Activated effector memory CD4-positive, alpha-beta T cell treated with Interleukin-2 at 50 U/mL for 16 hours (primary cell): ENCODE data around the gene ASTN2.

Experiments used
- DNase-seq: peaks from one replicate; pipeline ENCODE4 v3.0.0-alpha.2; 2020

Gene ASTN2

GRCh38 chr9:117000834-117001233, 414.0 kb downstream of the ASTN2 start:
- no peak for DNase-seq

GRCh38 chr9:117000196-117000723, 414.6 kb downstream of the ASTN2 start:
- no peak for DNase-seq

- no peak for DNase-seq
These were observed 416.6 kb downstream of the ASTN2 start for GRCh38 chr9:116998305-116998704.

DNA sequence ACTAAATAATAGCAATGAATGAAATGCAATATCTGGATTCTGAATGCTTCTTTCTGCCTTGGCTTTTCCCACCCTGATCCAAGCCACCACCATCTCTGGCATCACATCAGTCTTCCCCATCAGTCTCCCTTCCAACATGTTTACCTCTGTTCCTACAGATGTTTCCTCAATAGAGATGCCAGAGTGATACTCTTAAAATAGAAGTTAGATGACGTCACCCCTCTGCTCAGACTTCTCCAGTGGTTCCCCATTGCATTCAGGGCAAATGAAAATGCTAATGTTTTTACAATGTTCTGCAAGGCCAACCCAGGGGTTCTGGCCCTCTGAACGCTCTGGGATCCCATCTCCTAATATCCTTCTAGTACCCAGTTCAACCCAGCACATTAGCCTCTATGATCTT, 422.0 kb downstream of the ASTN2 start:
- no peak for DNase-seq

DNA sequence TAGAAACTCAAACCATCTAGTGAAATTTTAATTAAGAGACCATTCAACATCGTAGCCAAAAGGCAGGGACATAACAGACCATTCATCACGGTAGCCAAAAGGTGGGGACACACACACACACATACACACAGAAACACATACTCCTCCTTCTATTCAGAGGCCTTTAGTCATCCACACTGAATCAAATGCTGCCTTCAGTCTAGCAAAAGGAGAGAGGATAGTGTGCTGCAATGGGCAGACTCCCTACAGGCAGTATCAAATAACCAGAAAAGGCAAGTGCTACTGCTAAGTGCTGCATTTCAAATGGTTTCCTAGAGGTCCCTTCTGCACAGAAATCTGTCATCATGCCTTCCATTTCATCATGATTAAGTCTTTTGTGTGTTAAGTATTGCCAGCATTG, 423.8 kb downstream of the ASTN2 start:
- no peak for DNase-seq

DNA sequence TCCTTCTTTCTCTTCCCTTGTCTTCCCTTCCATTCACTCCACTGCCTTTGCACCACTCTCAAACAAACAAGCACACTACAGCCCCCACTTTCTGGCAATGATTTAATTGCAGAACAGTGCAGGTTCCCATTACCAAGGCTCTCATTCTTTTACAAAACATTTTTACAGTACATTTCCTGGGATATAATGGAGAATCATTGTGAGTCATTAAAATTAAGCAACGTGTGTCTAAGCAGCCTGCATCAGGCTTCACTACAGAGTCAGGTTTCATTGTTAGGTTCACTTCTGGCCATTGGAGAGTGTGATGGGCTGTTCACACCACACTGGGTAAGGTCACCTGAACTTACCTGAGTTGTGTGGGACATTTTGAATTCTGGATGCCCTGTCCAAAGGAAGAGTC, 424.3 kb downstream of the ASTN2 start:
- no peak for DNase-seq

GRCh38 chr9:116987721-116988485, 427.0 kb downstream of the ASTN2 start:
- no peak for DNase-seq

DNA sequence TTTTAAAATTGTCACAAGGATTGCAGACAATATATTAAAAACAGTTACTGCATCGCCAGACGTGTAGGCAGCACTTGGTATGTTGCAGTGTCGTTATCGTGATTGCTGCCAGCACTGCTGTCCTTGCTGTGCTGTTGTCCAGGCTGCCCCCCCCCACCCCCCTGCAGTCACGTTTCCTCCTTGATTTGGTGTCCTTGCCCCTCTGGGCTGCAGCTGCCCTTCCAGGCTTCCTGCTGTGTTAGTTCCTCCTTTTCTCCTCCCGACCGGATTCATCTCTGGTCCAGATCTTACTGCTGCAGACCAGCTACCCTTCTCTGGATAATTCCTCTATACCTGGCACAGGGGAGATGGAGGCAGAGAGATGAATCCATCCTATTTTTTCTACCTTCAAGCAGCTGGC, 428.8 kb downstream of the ASTN2 start:
- DNase-seq: no peak

DNA sequence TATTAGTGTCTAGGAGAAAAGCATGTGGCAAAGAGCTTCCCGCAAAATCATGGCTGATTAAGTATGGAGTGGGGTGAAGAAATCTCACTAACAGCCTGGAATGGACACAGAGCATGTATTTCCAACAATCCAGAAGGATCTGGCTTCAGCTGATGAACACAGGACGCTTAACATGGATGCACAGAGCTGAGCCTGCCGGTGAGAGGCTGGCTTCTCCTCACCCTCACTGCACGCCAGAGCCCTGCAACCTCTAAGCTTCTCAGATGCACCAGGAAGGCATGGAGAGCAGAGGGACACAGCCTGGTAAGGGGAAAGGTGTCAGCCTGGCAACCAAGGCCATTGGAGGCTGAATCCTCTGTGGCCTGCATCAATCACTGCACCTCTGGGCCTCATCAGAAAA, 429.3 kb downstream of the ASTN2 start:
- no peak for DNase-seq

GRCh38 chr9:116984111-116984510, 430.7 kb downstream of the ASTN2 start:
- no peak for DNase-seq

- no peak for DNase-seq
These were observed 434.2 kb downstream of the ASTN2 start for GRCh38 chr9:116980582-116981120.

DNA sequence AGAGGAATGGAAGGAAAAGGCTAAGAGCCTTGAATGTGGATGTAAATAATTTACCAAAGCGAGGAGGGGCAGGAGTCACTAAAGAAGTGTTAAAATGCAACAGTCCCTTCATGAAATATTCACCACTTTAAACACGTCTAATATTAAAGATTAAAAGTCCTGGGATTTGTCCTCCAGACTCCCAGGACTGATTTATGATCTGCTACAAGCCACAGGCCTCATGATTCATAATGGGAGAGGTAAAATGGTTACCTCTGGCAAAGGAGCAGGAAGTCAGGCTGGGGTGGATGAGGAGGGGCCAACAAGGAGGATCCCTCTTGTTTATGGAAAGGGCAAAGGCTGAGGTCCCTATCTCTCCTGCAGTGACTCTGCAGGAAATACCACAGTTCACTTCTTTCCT, 435.4 kb downstream of the ASTN2 start:
- DNase-seq: no peak

DNA sequence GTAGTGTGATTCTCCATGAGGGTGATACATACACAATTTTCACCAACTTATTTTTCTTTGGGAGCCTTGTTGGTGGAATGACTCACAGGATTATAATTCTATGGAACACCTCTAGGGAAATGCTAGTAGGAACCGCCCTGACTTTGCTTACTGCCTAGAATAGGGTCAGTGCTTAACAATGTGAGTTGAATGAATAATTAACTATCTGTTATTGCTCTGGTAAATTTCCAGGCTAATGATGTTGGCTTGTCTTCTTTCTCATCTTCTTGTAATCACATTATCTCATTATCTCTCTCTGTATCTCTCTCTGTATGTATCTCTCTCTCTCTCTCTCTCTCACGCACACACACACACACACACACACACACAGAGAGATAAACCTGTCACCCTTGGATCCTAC, 436.7 kb downstream of the ASTN2 start:
- no peak for DNase-seq

DNA sequence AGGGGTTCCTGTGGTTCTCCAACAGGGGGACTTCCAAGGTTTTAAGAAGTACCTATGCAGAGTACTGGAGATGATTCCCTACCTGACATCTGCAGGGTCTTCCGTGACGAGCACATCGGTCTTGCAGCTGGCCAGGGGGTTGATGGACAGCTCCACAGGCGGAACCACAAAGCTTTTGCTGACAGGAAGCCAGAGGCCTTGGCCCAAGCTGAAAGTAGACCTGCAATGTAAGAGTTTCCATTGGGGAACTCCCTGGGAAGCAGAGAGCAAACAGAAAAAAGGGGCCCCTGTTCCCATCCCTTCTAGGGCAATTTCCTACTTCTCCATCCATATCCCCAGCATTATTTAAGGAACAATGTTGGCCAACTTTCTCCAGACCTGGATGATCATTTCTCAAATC, 439.7 kb downstream of the ASTN2 start:
- DNase-seq: no peak

- DNase-seq: no peak
These were observed 448.7 kb downstream of the ASTN2 start for GRCh38 chr9:116966199-116966598.

- no peak for DNase-seq
These were observed 450.6 kb downstream of the ASTN2 start for GRCh38 chr9:116964258-116964657.

GRCh38 chr9:116959809-116960208, 455.0 kb downstream of the ASTN2 start:
- no peak for DNase-seq

- no peak for DNase-seq
These were observed 456.0 kb downstream of the ASTN2 start for GRCh38 chr9:116958881-116959280.

DNA sequence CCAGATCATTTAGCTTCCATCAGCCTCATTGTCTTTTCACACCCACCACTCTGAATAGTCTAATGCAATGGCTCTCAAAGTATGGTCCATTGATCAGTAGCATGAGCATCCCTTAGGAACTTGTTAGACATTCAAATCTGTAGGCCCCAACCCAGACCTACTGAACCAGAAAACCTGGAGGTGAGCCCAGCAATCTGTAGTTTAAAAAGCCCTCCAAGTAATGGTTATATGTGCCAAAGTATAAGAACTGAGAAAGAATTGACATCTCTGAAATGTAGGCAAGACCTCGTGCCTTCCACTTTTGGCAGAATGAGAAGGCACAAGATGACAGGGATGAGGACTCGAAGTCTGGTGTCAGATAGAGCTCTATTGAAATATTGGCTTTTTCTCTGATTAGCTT, 460.1 kb downstream of the ASTN2 start:
- no peak for DNase-seq

GRCh38 chr9:116953271-116953670, 461.6 kb downstream of the ASTN2 start:
- DNase-seq: no peak

- DNase-seq: no peak
These were observed 462.4 kb downstream of the ASTN2 start for GRCh38 chr9:116952436-116952810.

GRCh38 chr9:116951588-116952435, 463.0 kb downstream of the ASTN2 start:
- DNase-seq: no peak

- DNase-seq: no peak
These were observed 469.0 kb downstream of the ASTN2 start for GRCh38 chr9:116945817-116946216.
